Calu3 (cell line): ENCODE results near the gene SYNGR2. TPM values are rescaled to one million over a fixed set of nuclear protein-coding genes. Genes with fewer than 3 reads are reported as not detected.

Experiments used
- BruUV-seq: library from RNA; stranded (reverse); fragments of 400-500 nt; replicated peaks from 2 replicates; lab custom pipeline; 2021; lab: Mats Ljungman, UMichigan
- CTCF ChIA-PET: fragments of 300-600 bp; sonication (Branson Sonifier 250); formaldehyde crosslinking; loops from one replicate; lab custom pipeline; 2022; ENCODE audit warnings: antibody characterized with exemption; lab: Charles Lee
- DNase-seq: peaks from one replicate; pipeline ENCODE4 v3.0.0; 2022
- H3K27ac Mint-ChIP-seq: one replicate; pipeline ENCODE4 v1.8.0; 2022; ENCODE audit warnings: mixed read lengths; ENCODE audit not compliant: unreplicated experiment
- H3K27me3 Mint-ChIP-seq: one replicate; pipeline ENCODE4 v1.8.0; 2022; ENCODE audit warnings: mixed read lengths; ENCODE audit not compliant: unreplicated experiment
- H3K36me3 Mint-ChIP-seq: one replicate; pipeline ENCODE4 v1.8.0; 2022; ENCODE audit warnings: mild to moderate bottlenecking, moderate library complexity, mixed read lengths; ENCODE audit not compliant: insufficient read depth, unreplicated experiment
- H3K4me1 Mint-ChIP-seq: one replicate; pipeline ENCODE4 v1.8.0; 2022; ENCODE audit warnings: mild to moderate bottlenecking, low read depth, mixed read lengths; ENCODE audit not compliant: unreplicated experiment
- H3K4me3 Mint-ChIP-seq: one replicate; pipeline ENCODE4 v1.8.0; 2022; ENCODE audit warnings: mild to moderate bottlenecking, low read depth, moderate library complexity, mixed read lengths; ENCODE audit not compliant: unreplicated experiment
- H3K9me3 Mint-ChIP-seq: one replicate; pipeline ENCODE4 v1.8.0; 2022; ENCODE audit warnings: low read depth, mixed read lengths; ENCODE audit not compliant: unreplicated experiment
- intact Hi-C: fragments of 100-400 bp; cut with micrococcal nuclease; formaldehyde crosslinking; loops from one replicate; pipeline ENCODE4 v1.10.0; 2022; ENCODE audit not compliant: unreplicated experiment
- total RNA-seq: library from RNA; stranded (reverse); gene quantifications from 2 replicates; pipeline ENCODE4 v1.2.3, GENCODE V29; 2022
- TF ChIP-seq, protein P1 (sequence below): fragments of 200-600 bp; IDR thresholded peaks from one replicate; pipeline ENCODE4 v1.8.0; 2022; ENCODE audit warnings: antibody characterized with exemption; ENCODE audit not compliant: unreplicated experiment

Gene SYNGR2
- total RNA-seq, 1 experiment from 2014 or later: 204 TPM

GRCh38 chr17:78163881-78164747, 4.3 kb upstream of the SYNGR2 start:
- BruUV-seq: no TSS peak
- H3K4me3 Mint-ChIP-seq: no peak overlapping the region
- no peak for DNase-seq
- intact Hi-C loops: no loop called here
- peaks cover 25% of the 10 kb centered on the region for H3K36me3 Mint-ChIP-seq
- H3K27me3 Mint-ChIP-seq: no peaks in the 10 kb centered on the region
- CTCF ChIA-PET: interaction anchor here (0.5 kb wide), 1 partner anchor 18 kb away, joined by 3 read pairs; no protein-coding TSS in a partner anchor
- TF ChIP-seq, protein P1, sequence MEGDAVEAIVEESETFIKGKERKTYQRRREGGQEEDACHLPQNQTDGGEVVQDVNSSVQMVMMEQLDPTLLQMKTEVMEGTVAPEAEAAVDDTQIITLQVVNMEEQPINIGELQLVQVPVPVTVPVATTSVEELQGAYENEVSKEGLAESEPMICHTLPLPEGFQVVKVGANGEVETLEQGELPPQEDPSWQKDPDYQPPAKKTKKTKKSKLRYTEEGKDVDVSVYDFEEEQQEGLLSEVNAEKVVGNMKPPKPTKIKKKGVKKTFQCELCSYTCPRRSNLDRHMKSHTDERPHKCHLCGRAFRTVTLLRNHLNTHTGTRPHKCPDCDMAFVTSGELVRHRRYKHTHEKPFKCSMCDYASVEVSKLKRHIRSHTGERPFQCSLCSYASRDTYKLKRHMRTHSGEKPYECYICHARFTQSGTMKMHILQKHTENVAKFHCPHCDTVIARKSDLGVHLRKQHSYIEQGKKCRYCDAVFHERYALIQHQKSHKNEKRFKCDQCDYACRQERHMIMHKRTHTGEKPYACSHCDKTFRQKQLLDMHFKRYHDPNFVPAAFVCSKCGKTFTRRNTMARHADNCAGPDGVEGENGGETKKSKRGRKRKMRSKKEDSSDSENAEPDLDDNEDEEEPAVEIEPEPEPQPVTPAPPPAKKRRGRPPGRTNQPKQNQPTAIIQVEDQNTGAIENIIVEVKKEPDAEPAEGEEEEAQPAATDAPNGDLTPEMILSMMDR: no peak
- no peak overlapping the region for H3K27ac Mint-ChIP-seq
- H3K9me3 Mint-ChIP-seq: no peaks in the 10 kb centered on the region
- no peaks in the 10 kb centered on the region for H3K4me1 Mint-ChIP-seq

- no peak for DNase-seq
- TF ChIP-seq, protein P1: no peak
- H3K4me1 Mint-ChIP-seq: no peaks in the 10 kb centered on the region
- no peak overlapping the region for H3K4me3 Mint-ChIP-seq
- peaks cover 32% of the 10 kb centered on the region for H3K36me3 Mint-ChIP-seq
- no peak overlapping the region for H3K27ac Mint-ChIP-seq
- no peaks in the 10 kb centered on the region for H3K27me3 Mint-ChIP-seq
- CTCF ChIA-PET: interaction anchor here (0.5 kb wide), 1 partner anchor 17 kb away, joined by 3 read pairs; no protein-coding TSS in a partner anchor
- intact Hi-C loops: no loop called here
- BruUV-seq: no TSS peak
- no peaks in the 10 kb centered on the region for H3K9me3 Mint-ChIP-seq
These were observed 3.4 kb upstream of the SYNGR2 start for GRCh38 chr17:78164748-78165607.

- CTCF ChIA-PET: no interaction called here
- Mint-ChIP-seq H3K4me1 (peaks cover 7% of the 10 kb centered on the region), H3K4me3 (no peak overlapping the region), H3K27me3 (no peaks in the 10 kb centered on the region), H3K27ac (no peak overlapping the region), H3K36me3 (peaks cover 33% of the 10 kb centered on the region), H3K9me3 (no peaks in the 10 kb centered on the region)
- TF ChIP-seq, protein P1: no peak
- no peak for DNase-seq
- no TSS peak for BruUV-seq
- intact Hi-C loops: no loop called here
These were observed 2.0 kb upstream of the SYNGR2 start for GRCh38 chr17:78166416-78166815.
